Tibial nerve (tissue), 4 donors: Measurements from ENCODE around the gene NBEAL2.

Experiments
- EP300 ChIP-seq, 2 donors: sonication (generic); formaldehyde crosslinking; IDR thresholded peaks; one replicate each; pipeline ENCODE4 v1.6.1; 2017; ENCODE audit warnings: antibody characterized with exemption in 2 of 2, mild to moderate bottlenecking in 1 of 2
- POLR2A ChIP-seq, 2 donors: fragments of 450-650 bp; IDR thresholded peaks; one replicate each; pipeline ENCODE4 v1.6.1; 2017; ENCODE audit warnings: antibody characterized with exemption in 2 of 2, mild to moderate bottlenecking in 2 of 2, moderate library complexity in 2 of 2
- TF ChIP-seq, protein P1 (sequence below), 5 experiments: fragments of 200-600 bp in 3 of 5; fragments of 450-650 bp in 2 of 5; sonication (generic) in 3 of 5; IDR thresholded peaks; one replicate each; pipeline ENCODE4 v1.5.1; 2016 to 2019; ENCODE audit warnings: antibody characterized with exemption in 5 of 5, mild to moderate bottlenecking in 3 of 5, moderate library complexity in 2 of 5

DNA sequence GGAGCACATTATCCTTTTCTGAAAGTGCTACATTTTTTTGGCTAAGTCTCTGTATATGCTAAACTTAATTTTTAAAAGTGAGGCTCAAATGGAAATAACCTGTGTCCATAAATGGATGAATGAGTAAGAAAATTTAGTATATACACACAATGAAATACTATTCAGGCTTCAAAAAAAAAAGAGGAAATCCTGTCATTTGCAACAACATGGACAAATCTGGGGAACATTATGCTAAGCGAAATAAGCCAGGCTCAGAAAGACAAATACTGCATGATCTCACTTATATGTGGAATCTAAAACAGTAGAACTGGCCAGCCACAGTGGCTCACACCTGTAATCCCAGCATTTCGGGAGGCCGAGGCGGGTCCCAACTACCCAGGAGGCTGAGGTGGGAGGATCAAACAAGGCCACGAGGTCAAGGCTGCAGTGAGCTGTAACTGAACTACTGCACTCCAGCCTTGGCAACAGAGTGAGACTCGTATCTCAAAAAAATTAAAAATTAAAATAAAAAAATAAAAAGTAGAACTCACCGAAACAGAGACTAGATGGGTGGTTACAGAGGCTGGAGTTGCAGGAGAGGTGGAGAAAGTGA is 28.7 kb upstream of the NBEAL2 start:
- TF ChIP-seq, protein P1, sequence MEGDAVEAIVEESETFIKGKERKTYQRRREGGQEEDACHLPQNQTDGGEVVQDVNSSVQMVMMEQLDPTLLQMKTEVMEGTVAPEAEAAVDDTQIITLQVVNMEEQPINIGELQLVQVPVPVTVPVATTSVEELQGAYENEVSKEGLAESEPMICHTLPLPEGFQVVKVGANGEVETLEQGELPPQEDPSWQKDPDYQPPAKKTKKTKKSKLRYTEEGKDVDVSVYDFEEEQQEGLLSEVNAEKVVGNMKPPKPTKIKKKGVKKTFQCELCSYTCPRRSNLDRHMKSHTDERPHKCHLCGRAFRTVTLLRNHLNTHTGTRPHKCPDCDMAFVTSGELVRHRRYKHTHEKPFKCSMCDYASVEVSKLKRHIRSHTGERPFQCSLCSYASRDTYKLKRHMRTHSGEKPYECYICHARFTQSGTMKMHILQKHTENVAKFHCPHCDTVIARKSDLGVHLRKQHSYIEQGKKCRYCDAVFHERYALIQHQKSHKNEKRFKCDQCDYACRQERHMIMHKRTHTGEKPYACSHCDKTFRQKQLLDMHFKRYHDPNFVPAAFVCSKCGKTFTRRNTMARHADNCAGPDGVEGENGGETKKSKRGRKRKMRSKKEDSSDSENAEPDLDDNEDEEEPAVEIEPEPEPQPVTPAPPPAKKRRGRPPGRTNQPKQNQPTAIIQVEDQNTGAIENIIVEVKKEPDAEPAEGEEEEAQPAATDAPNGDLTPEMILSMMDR (IDR thresholded peaks at IDR 0.05): no peak
- TF ChIP-seq POLR2A (IDR thresholded peaks at IDR 0.05) (no peak), EP300 (IDR thresholded peaks at IDR 0.05) (no peak)
